ENCODE data around the gene TMEM19.
A peak's percentile ranks its signal among the peaks of the same experiment; 100 is the strongest.

The TMEM19 gene

GRCh38 chr12:71746974-71747611 lies 61.2 kb downstream of the TMEM19 start:
- peak; percentile 61 for DNase-seq
- in situ Hi-C loops (cut with MboI; ENCODE audit: low pct_unique_long_range_greater_than_20kb, low sequenced_read_pairs) = loop anchor here (25.0 kb wide), 1 partner anchor 335 kb away; no protein-coding TSS in a partner anchor

GRCh38 chr12:71748081-71748850 lies 62.4 kb downstream of the TMEM19 start:
- in situ Hi-C loops (cut with MboI; ENCODE audit: low pct_unique_long_range_greater_than_20kb, low sequenced_read_pairs) = loop anchor here (25.0 kb wide), 1 partner anchor 336 kb away; no protein-coding TSS in a partner anchor
- DNase-seq = no peak

- no peak for DNase-seq
- in situ Hi-C loops (cut with MboI; ENCODE audit: low pct_unique_long_range_greater_than_20kb, low sequenced_read_pairs) = loop anchor here (25.0 kb wide), 1 partner anchor 337 kb away; no protein-coding TSS in a partner anchor
Measured at GRCh38 chr12:71749666-71750065, 63.8 kb downstream of the TMEM19 start.

GRCh38 chr12:71752891-71753290 lies 67.0 kb downstream of the TMEM19 start:
- DNase-seq = no peak
- in situ Hi-C loops (cut with MboI; ENCODE audit: low pct_unique_long_range_greater_than_20kb, low sequenced_read_pairs) = no loop called here
